HG03196 (cell line): ENCODE measurements around the gene KCNJ5.

ENCODE experiments used
- ATAC-seq: cut with Tn5 transposase; IDR thresholded peaks from one replicate; pipeline ENCODE4 v1.9.1; 2021; ENCODE audit not compliant: unreplicated experiment

KCNJ5 gene

GRCh38 chr11:128927683-128928336, 36.7 kb downstream of the KCNJ5 start:
- ATAC-seq: no peak

DNA sequence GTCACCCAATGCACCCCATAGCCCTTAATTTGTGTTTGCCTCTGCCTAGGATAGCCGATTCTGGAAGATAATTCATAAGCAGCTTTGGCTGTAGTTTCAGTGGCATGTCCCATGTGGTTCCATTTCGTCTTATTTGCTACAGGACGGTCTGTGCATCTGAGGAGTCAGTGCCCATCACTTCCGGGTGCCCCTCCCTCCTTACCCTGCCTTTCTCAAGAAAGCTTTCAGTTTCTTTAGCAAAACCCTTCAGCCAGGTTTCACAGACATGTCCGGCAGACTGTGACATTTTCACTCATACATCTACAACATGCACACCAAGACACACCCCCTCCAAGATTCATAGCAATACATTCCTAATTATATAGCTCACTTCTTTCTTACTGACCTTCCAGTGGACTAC, 37.2 kb downstream of the KCNJ5 start:
- ATAC-seq: peak; percentile 97

DNA sequence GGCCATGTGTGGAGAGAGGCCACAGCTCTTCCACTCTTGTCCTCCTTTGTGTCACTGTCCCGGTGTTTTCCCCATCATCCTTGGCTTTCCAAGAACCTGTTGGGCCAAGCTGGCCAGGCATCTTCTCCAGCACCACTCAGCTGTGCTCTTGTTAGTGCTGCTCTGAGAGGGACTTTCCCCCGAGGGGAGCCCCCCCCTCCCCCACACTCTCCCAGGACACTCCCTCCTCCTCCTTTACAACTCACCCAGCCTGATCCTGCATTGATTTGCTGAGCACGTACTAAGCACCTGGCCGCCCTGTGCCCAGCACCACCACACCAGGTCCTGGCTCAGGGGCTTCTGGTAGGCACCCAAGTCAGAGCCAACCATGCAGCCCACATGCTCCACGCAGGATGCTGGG, 38.3 kb downstream of the KCNJ5 start:
- ATAC-seq: no peak

DNA sequence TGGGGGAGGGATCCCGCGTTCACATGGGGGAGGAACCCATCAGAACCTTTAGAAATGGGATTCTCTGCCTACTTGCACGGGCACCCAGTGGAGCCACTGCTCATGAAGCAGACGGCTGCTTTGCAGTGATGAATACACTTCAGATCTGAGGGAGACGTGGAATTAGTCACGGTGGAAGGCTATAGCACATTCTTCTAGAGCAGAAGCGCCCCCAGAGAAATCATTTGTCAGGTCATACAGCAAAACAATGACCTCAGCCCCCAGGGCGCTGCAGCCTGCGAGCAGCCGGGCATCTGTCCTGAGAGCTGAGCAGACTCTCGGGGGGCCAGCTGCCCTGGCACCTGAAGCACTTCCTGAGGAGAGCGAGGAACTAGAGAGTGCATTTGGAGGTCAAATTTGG, 38.8 kb downstream of the KCNJ5 start:
- no peak for ATAC-seq

- no peak for ATAC-seq
Measured at GRCh38 chr11:128931066-128931465, 39.9 kb downstream of the KCNJ5 start.

DNA sequence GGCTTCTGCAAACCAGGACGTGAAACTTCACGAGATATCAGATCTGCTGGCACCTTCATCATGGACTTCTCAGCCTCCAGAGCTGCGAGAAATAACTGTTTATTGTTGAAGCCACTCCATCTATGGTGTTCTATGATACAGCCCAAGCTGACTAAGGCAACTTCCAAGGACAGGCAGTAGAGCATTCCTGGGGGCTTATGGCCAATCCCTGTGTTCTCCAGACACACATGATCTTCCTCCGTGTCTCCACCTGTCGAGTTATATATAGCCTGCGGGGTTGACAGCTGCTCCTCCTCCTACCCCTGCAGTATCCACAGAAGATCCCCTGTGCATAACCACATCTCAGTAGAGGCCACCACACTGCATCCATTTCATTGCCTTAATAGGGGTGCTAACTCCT, 40.5 kb downstream of the KCNJ5 start:
- ATAC-seq: no peak

GRCh38 chr11:128933481-128934178, 42.5 kb downstream of the KCNJ5 start:
- ATAC-seq: no peak

DNA sequence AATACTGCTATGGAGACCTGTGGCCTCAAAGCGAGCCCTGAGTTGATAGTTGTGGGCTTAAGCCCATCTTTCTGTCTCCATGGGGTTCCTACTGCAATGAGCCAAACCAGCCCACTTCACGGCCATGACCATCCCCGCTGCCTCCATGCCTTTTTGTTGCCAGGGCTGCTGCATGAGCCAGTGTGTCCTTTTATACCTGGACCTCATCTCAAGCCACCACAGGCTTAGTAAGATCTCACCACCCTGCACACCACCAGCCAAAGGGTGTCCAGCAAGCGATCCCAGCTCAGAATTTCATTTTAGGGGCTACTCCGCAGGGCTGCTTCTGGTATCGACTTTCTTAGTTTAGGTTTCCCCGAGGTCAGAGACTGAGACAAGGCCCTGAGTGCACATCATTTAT, 43.2 kb downstream of the KCNJ5 start:
- no peak for ATAC-seq

GRCh38 chr11:128934926-128935325, 43.8 kb downstream of the KCNJ5 start:
- ATAC-seq: no peak

- ATAC-seq: no peak
Measured at GRCh38 chr11:128936606-128937251, 45.6 kb downstream of the KCNJ5 start.

DNA sequence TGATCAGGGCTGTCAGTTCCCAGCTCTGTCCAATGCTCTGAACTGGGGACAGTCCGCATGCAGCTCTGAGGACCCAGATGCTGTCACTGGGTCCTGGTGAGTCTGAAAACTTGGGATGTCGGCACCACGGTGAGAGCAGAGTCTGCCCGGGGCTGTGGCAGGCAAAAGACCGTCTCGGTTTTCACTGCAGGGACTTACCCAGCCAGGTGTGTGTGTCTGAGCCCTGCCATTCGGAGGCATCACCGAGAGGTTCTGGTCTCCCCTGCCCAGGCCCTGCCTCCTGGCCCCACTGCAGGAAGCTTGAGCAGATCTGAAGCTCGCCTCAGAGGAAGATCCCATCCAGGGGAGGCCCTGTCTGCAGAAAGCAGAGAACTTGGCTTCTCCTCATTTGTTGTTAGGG, 46.3 kb downstream of the KCNJ5 start:
- no peak for ATAC-seq

GRCh38 chr11:128938156-128938885, 47.2 kb downstream of the KCNJ5 start:
- ATAC-seq: no peak

DNA sequence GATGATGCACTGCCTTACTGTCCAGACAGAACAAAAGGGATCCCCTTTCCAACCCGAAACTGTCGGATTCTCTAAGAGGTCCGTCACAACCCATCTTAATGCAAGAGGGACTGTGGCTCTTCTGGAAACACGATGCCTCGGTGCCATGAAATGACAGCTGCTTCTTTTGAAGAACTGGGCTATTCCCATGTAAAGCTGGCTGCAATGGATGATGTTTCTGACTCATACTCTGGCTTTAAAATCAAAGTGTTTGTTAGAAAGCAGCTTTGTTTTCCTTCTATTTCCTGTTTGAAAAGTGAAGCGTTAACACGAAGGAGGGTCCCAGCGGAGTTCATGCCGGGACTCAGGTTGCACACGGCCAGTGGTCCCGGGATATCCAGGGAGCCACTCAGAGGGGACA, 48.4 kb downstream of the KCNJ5 start:
- ATAC-seq: no peak

- ATAC-seq: no peak
Measured at GRCh38 chr11:128940156-128940555, 49.0 kb downstream of the KCNJ5 start.

DNA sequence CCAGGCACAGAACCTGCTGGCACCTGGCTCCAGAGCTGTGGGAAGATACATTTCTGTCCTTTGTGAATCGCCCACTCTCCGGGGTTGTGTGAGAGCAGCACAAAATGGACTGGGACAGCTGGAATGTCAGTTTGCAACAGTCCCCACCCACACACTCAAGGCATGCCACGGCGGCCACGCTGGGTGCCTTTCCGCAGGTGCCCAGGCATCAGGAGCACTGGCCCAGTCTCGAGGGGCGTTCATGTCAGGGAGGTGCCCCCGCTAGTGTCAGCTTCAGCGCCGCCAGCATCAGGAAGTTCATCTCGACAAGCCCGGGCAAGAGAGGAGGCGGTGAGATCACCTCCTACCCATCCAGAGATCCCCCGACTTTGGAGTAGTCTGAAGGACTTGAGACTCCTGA, 49.4 kb downstream of the KCNJ5 start:
- ATAC-seq: no peak

GRCh38 chr11:128941110-128941509, 50.0 kb downstream of the KCNJ5 start:
- no peak for ATAC-seq

- ATAC-seq: no peak
Measured at GRCh38 chr11:128941573-128942271, 50.6 kb downstream of the KCNJ5 start.

DNA sequence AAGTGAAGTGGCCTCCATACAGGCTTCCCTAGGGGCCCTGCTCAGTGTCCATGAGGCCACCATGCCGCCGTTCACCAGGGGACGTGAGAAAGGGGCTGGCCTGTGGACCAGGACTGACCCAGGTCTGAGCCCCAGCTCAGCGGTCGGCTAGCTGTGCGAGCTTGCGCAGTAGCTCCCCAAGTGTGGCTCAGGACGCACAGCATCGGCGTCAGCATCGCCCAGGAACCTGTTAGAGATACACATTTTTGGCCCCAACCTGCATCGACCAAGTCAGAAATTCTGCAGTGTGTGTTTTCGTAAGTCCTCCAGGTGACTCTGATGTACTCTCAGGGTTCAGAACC, 51.1 kb downstream of the KCNJ5 start:
- no peak for ATAC-seq

GRCh38 chr11:128942817-128943427, 51.8 kb downstream of the KCNJ5 start, which contains the start of gene TP53AIP1:
TSS of gene TP53AIP1 (minus strand) at chr11:128942871. CDS start at chr11:128937818, 5,053 bp downstream.
- ATAC-seq: no peak

- ATAC-seq: no peak
Measured at GRCh38 chr11:128943428-128943976, 52.3 kb downstream of the KCNJ5 start.
